Heart left ventricle (tissue), 16 donors: ENCODE data around the gene EDN3. TPM values are rescaled to one million over a fixed set of nuclear protein-coding genes. Genes with fewer than 3 reads are reported as not detected.

Experiments
- ATAC-seq, 4 donors: fragments of 200-7000 bp; cut with Tn5 transposase; one replicate each; pipeline ENCODE4 v1.9.1; 2020 to 2022; ENCODE audit warnings: moderate library complexity in 4 of 4, mild to moderate bottlenecking in 3 of 4, moderate number of reproducible peaks in 1 of 4
- DNase-seq, 5 donors: peaks; one replicate each; pipeline ENCODE4 v3.0.0-alpha.2; 2020
- H3K27ac ChIP-seq, 12 donors: fragments of 200-600 bp; sonication (generic) in 4 of 12; one replicate each; pipeline versions ENCODE4 v1.5.0 to v1.8.0; 2016 to 2022; ENCODE audit warnings: mild to moderate bottlenecking in 2 of 12
- H3K27me3 ChIP-seq, 9 donors: fragments of 200-600 bp; sonication (generic) in 2 of 9; one replicate each; pipeline versions ENCODE4 v1.5.1 to v1.8.0; 2016 to 2022; ENCODE audit warnings: mild to moderate bottlenecking in 3 of 9
- H3K36me3 ChIP-seq, 9 donors: fragments of 200-600 bp; sonication (generic) in 2 of 9; one replicate each; pipeline versions ENCODE4 v1.5.0 to v1.8.0; 2018 to 2022; ENCODE audit warnings: mild to moderate bottlenecking in 2 of 9
- H3K4me1 ChIP-seq, 12 donors: fragments of 200-600 bp; sonication (generic) in 4 of 12; one replicate each; pipeline versions ENCODE4 v1.5.0 to v1.8.0; 2016 to 2022; ENCODE audit warnings: mild to moderate bottlenecking in 3 of 12
- H3K4me3 ChIP-seq, 12 donors: fragments of 200-600 bp; sonication (generic) in 4 of 12; one replicate each; pipeline versions ENCODE4 v1.5.0 to v1.8.0; 2017 to 2022; ENCODE audit warnings: mild to moderate bottlenecking in 9 of 12, moderate library complexity in 4 of 12
- H3K9me3 ChIP-seq, 12 donors: fragments of 200-600 bp; sonication (generic) in 4 of 12; one replicate each; pipeline versions ENCODE4 v1.5.0 to v1.8.0; 2016 to 2022; ENCODE audit warnings: mild to moderate bottlenecking in 1 of 12
- POLR2A ChIP-seq, 2 donors: fragments of 450-650 bp; IDR thresholded peaks; one replicate each; pipeline ENCODE4 v1.6.1; 2017; ENCODE audit warnings: antibody characterized with exemption in 2 of 2, mild to moderate bottlenecking in 2 of 2, moderate library complexity in 2 of 2
- WGBS, 4 donors: extraction: QIAGEN DNeasy Blood & Tissue Kit in 2 of 4; methylation state at CpG; one replicate each; pipeline versions ENCODE4 v1.1.5 to v1.1.7; 2013 to 2018; 5-methylcytosine and 5-hydroxymethylcytosine counted together
- intact Hi-C, 10 donors: fragments of 100-400 bp; cut with DNase I; formaldehyde crosslinking; loops; one replicate each; pipeline versions ENCODE4 v1.11.1 to v1.14.2; 2022
- polyA plus RNA-seq, 2 donors: library from polyadenylated mRNA; stranded (reverse); fragments of 200-250 nt; gene quantifications; one replicate each; pipeline ENCODE4 v1.2.3, GENCODE V29; 2013
- total RNA-seq, 9 donors: library from RNA; depleted of rRNA in 2 of 9; stranded (reverse); fragments of >200 nt in 2 of 9; fragmentation: NEBNext Ultra II Directional in 3 of 9; extraction: Animal tissue kit (Norgen Biotek cat#: 25700) in 3 of 9; gene quantifications; one replicate each; pipeline versions ENCODE4 v1.1.0 to v1.2.4, GENCODE V29; 2016 to 2023
- TF ChIP-seq, protein P1 (sequence below), 12 donors: fragments of 200-600 bp; sonication (generic) in 4 of 12; IDR thresholded peaks; one replicate each; pipeline versions ENCODE4 v1.5.0 to v1.8.0; 2018 to 2022; ENCODE audit warnings: antibody characterized with exemption in 12 of 12, mild to moderate bottlenecking in 5 of 12
- donor health status: ischemic (EF 13 %, LVEDD 7.1; RV severe dilation, severe dysfunction).
- donor health status: healthy with polysubstance abuse.
- donor health status: DM: no; HTN: yes; CAD: no.
- donor health status: DM: no; HTN: no; CAD: no.
- donor health status: ischemic (EF 25% LVEDD 6.9; RV normal size, moderate dysfunction).
- donor health status: ischemic (EF 25% LVEDD 5.7; RV mildly dilated, moderate dysfunction).
- donor health status: healthy.
- donor health status: DM: yes; HTN: yes; CAD: no.
- donor health status: ischemic (EF 35%, LVEDD 5.7; RV mildly dilated, moderate dysfunction).
- donor health status: nonischemic (EF 11% LVEDD 7.7; RV severe dilation, severe dysfunction).
- donor health status: DM: yes; HTN: yes; CAD: no.
- donor health status: PGD.
- donor health status: ischemic (EF 29% LVEDD 5.4; RV normal size, mild dysfunction).
- donor health status: nonischemic (EF 23%, LVEDD 6.1; RV moderate dilation, normal function).

The EDN3 gene
- total and polyA plus RNA-seq, 11 donors: 0.07 to 0.17 TPM; not detected in 9

DNA sequence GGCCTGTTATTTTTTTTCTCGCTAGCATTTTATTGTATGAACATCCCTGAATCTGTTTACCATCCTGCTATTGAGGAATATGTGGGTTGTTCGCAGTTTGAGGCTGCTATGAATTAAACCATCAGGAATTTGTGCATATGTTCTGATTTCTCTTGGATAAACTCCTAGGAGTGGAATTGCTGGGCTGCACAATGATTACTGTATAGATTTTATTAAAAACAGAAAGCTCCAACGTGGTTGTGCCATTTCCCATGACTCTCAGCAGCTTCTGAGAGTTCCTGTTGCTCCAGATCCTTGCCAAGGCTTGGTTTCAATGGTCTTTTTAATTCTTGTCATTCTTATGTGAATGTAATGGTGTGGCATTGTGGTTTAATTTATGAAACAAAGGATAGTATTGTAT is 75.1 kb downstream of the EDN3 start:
- intact Hi-C loops: loop anchor here in 1 of 10 donors (10.0 kb wide), 1 partner anchor 111 kb away; no protein-coding TSS in a partner anchor
- DNase-seq (no peak), ATAC-seq (no peak)

More for the DNA sequence above, 75.1 kb downstream of the EDN3 start:
- Histone ChIP-seq H3K9me3 (no peaks in the 10 kb centered on the region), H3K36me3 (no peaks in the 10 kb centered on the region), H3K27me3 (peaks cover 0 to 31% (median 0%) of the 10 kb centered on the region in 9 donors), H3K4me3 (no peak overlapping the region), H3K27ac (no peak overlapping the region), H3K4me1 (no peaks in the 10 kb centered on the region)
- 80 to 86% (median 84%) methylated on average over 3 of the region's 3 CpGs for WGBS, 4 donors
- TF ChIP-seq POLR2A (IDR thresholded peaks at IDR 0.05): no peak
- TF ChIP-seq, protein P1, sequence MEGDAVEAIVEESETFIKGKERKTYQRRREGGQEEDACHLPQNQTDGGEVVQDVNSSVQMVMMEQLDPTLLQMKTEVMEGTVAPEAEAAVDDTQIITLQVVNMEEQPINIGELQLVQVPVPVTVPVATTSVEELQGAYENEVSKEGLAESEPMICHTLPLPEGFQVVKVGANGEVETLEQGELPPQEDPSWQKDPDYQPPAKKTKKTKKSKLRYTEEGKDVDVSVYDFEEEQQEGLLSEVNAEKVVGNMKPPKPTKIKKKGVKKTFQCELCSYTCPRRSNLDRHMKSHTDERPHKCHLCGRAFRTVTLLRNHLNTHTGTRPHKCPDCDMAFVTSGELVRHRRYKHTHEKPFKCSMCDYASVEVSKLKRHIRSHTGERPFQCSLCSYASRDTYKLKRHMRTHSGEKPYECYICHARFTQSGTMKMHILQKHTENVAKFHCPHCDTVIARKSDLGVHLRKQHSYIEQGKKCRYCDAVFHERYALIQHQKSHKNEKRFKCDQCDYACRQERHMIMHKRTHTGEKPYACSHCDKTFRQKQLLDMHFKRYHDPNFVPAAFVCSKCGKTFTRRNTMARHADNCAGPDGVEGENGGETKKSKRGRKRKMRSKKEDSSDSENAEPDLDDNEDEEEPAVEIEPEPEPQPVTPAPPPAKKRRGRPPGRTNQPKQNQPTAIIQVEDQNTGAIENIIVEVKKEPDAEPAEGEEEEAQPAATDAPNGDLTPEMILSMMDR (IDR thresholded peaks at IDR 0.05): no peak

Other genes with a start within 250 kb of the EDN3 start
- under 1 TPM in 7 of 9 donors, not detected in 2; 0.02 to 0.77 (median 0.07) TPM for gene ZNF831, start 136.8 kb upstream of the EDN3 start, total RNA-seq
- under 1 TPM; 0.04 to 0.06 TPM for gene ZNF831, start 136.8 kb upstream of the EDN3 start, polyA plus RNA-seq